Right lobe of liver (tissue), 4 donors: ENCODE data around the gene HERC3.

Experiments used
- POLR2A ChIP-seq: fragments of 450-650 bp; IDR thresholded peaks from one replicate; pipeline ENCODE4 v1.6.1; 2017; ENCODE audit warnings: antibody characterized with exemption, mild to moderate bottlenecking
- TF ChIP-seq, protein P1 (sequence below), 4 donors: fragments of 200-600 bp in 3 of 4; fragments of 450-650 bp in 1 of 4; IDR thresholded peaks; one replicate each; pipeline versions ENCODE4 v1.5.1 to v1.8.0; 2016 to 2022; ENCODE audit warnings: antibody characterized with exemption in 4 of 4, mild to moderate bottlenecking in 2 of 4
- donor health status: DM: no; HTN: no; CAD: no.
- donor health status: DM: no; HTN: no; CAD: no.
- donor health status: DM: no; HTN: yes; CAD: no.

DNA sequence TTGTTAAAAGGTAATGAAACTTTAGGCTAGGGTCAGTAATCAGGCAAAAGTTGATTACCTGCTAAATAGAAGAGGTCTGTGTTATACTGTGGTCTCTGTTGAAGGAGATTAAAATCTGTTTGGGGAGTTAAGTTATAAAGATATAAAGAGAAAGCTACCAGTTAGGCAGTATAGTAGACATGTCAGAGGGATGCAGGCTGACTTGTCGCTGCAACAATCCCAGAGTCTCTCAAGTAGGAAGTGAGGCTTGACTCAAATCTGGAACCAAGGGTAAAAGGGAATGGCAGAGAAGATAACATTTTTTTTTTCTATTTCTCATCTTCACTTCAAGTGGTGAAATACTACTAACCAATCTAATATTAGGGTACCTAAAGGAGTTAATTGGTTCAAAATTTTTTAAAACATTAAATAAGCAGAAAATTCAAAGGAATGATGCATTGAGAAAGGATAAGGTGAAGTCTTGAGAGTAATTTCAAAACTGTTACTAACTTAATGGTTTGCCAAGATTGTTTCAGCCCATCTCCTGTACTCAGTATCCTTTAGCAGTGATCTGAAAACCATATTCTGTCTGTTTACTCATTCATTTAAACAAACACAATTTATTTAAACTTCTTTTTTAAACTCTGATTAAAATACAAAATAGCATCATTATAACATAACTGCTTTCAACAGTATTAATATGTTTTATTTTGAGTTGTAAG lies 12.8 kb downstream of the HERC3 start:
- TF ChIP-seq, protein P1, sequence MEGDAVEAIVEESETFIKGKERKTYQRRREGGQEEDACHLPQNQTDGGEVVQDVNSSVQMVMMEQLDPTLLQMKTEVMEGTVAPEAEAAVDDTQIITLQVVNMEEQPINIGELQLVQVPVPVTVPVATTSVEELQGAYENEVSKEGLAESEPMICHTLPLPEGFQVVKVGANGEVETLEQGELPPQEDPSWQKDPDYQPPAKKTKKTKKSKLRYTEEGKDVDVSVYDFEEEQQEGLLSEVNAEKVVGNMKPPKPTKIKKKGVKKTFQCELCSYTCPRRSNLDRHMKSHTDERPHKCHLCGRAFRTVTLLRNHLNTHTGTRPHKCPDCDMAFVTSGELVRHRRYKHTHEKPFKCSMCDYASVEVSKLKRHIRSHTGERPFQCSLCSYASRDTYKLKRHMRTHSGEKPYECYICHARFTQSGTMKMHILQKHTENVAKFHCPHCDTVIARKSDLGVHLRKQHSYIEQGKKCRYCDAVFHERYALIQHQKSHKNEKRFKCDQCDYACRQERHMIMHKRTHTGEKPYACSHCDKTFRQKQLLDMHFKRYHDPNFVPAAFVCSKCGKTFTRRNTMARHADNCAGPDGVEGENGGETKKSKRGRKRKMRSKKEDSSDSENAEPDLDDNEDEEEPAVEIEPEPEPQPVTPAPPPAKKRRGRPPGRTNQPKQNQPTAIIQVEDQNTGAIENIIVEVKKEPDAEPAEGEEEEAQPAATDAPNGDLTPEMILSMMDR (IDR thresholded peaks at IDR 0.05) = no peak
- no peak for TF ChIP-seq POLR2A
